Liver (tissue), 9 donors: Measurements from ENCODE around the gene SLC6A8. TPM values are rescaled to one million over a fixed set of nuclear protein-coding genes. Genes with fewer than 3 reads are reported as not detected.

Experiments used
- DNase-seq: peaks from one replicate; pipeline ENCODE4 v3.0.0-alpha.2; 2017; ENCODE audit warnings: low spot score
- H3K27ac ChIP-seq, 2 donors: one replicate each; pipeline ENCODE4 v1.7.0; 2013; ENCODE audit warnings: inconsistent platforms in 2 of 2, low read length in 2 of 2, control low read depth in 1 of 2, low read depth in 1 of 2, mild to moderate bottlenecking in 1 of 2
- H3K27me3 ChIP-seq, 4 donors: one replicate each; pipeline versions ENCODE4 v1.6.1 to v1.7.0; 2013; ENCODE audit warnings: low read length in 3 of 4, inconsistent platforms in 1 of 4, mild to moderate bottlenecking in 1 of 4, moderate library complexity in 1 of 4; ENCODE audit not compliant: control insufficient read depth in 4 of 4, insufficient read depth in 4 of 4
- H3K36me3 ChIP-seq, 4 donors: one replicate each; pipeline versions ENCODE4 v1.6.1 to v1.7.0; 2013; ENCODE audit warnings: low read length in 3 of 4, mild to moderate bottlenecking in 3 of 4, low read depth in 1 of 4, moderate library complexity in 1 of 4; ENCODE audit not compliant: control insufficient read depth in 4 of 4, insufficient read depth in 3 of 4
- H3K4me1 ChIP-seq, 4 donors: one replicate each; pipeline versions ENCODE4 v1.6.1 to v1.7.0; 2013; ENCODE audit warnings: low read length in 3 of 4, mild to moderate bottlenecking in 3 of 4, moderate library complexity in 1 of 4; ENCODE audit not compliant: control insufficient read depth in 4 of 4, insufficient read depth in 4 of 4
- H3K4me3 ChIP-seq, 3 donors: one replicate each; pipeline versions ENCODE4 v1.6.1 to v1.7.0; 2013; ENCODE audit warnings: low read length in 3 of 3, control low read depth in 1 of 3, low read depth in 1 of 3, mild to moderate bottlenecking in 1 of 3
- H3K9ac ChIP-seq, 2 donors: one replicate each; pipeline ENCODE4 v1.7.0; 2013; ENCODE audit warnings: low read length in 2 of 2, mild to moderate bottlenecking in 2 of 2, moderate library complexity in 2 of 2, control low read depth in 1 of 2, low read depth in 1 of 2
- H3K9me3 ChIP-seq, 4 donors: one replicate each; pipeline versions ENCODE4 v1.6.1 to v1.7.0; 2013; ENCODE audit warnings: low read length in 3 of 4; ENCODE audit not compliant: control insufficient read depth in 4 of 4
- EGR1 ChIP-seq, 2 donors: IDR thresholded peaks; 2 replicates each; pipeline ENCODE4 v1.6.1; 2016 to 2018; ENCODE audit warnings: antibody characterized with exemption in 2 of 2, low read depth in 2 of 2
- FOXA1 ChIP-seq: IDR thresholded peaks from 2 replicates; pipeline ENCODE4 v1.6.1; 2016; ENCODE audit warnings: antibody characterized with exemption
- GABPA ChIP-seq, 2 donors: IDR thresholded peaks in 1 of 2; conservative IDR thresholded peaks in 1 of 2; 2 replicates each; pipeline ENCODE4 v1.6.1; 2016; ENCODE audit warnings: antibody characterized with exemption in 2 of 2, mild to moderate bottlenecking in 1 of 2, moderate library complexity in 1 of 2
- HNF4A ChIP-seq, 2 donors: conservative IDR thresholded peaks; 2 replicates each; pipeline ENCODE4 v1.6.1; 2016; ENCODE audit warnings: antibody characterized with exemption in 2 of 2, mild to moderate bottlenecking in 2 of 2
- HNF4G ChIP-seq: IDR thresholded peaks from 2 replicates; pipeline ENCODE4 v1.6.1; 2016; ENCODE audit warnings: antibody characterized with exemption
- JUND ChIP-seq, 2 donors: IDR thresholded peaks; 2 replicates each; pipeline ENCODE4 v1.6.1; 2016; ENCODE audit warnings: antibody characterized with exemption in 2 of 2
- NR2F2 ChIP-seq: IDR thresholded peaks from 2 replicates; pipeline ENCODE4 v1.6.1; 2016; ENCODE audit warnings: antibody characterized with exemption
- RAD21 ChIP-seq, 2 donors: IDR thresholded peaks; 2 replicates each; pipeline ENCODE4 v1.6.1; 2016; ENCODE audit warnings: antibody characterized with exemption in 2 of 2, mild to moderate bottlenecking in 2 of 2
- RXRA ChIP-seq, 2 donors: IDR thresholded peaks; 2 replicates each; pipeline ENCODE4 v1.6.1; 2017 to 2018; ENCODE audit warnings: antibody characterized with exemption in 2 of 2, mild to moderate bottlenecking in 1 of 2
- SP1 ChIP-seq: IDR thresholded peaks from 2 replicates; pipeline ENCODE4 v1.6.1; 2018; ENCODE audit warnings: antibody characterized with exemption, mild to moderate bottlenecking
- YY1 ChIP-seq: IDR thresholded peaks from 2 replicates; pipeline ENCODE4 v1.6.1; 2016; ENCODE audit warnings: antibody characterized with exemption, mild to moderate bottlenecking
- WGBS: extraction: QIAGEN DNeasy Blood & Tissue Kit; methylation state at CpG from one replicate; pipeline ENCODE4 v1.1.7; 2013; 5-methylcytosine and 5-hydroxymethylcytosine counted together
- polyA plus RNA-seq, 2 donors: library from polyadenylated mRNA; stranded (reverse) in 1 of 2; unstranded in 1 of 2; fragments of 200-250 nt in 1 of 2; fragments of >200 nt in 1 of 2; fragmentation: Nextera tagmentation in 1 of 2; extraction: Ambion mirVana in 1 of 2; gene quantifications; one replicate each; pipeline versions ENCODE4 v1.2.1 to v1.2.3, GENCODE V29; 2013 to 2015
- total RNA-seq, 2 donors: library from RNA; depleted of rRNA; stranded (reverse); fragments of >200 nt; gene quantifications; one replicate each; pipeline ENCODE4 v1.2.3, GENCODE V29; 2014
- TF ChIP-seq, protein P1 (sequence below): fragments of 150-350 bp; IDR thresholded peaks from 2 replicates; pipeline ENCODE4 v1.5.1; 2017; ENCODE audit warnings: improper control_type of control experiment, low read depth, low read length; ENCODE audit not compliant: missing input control
- TF ChIP-seq, protein P2 (sequence below): IDR thresholded peaks from 2 replicates; pipeline ENCODE4 v1.6.1; 2016; ENCODE audit warnings: antibody characterized with exemption
- TF ChIP-seq, protein P3 (sequence below): IDR thresholded peaks from 2 replicates; pipeline ENCODE4 v1.6.1; 2016; ENCODE audit warnings: antibody characterized with exemption
- donor health status: healthy.
- donor health status: healthy.
- donor health status: healthy.
- donor health status: healthy.
- donor health status: healthy.

Gene SLC6A8
- total and polyA plus RNA-seq, 4 donors = 0.25 to 44.4 (median 1.4) TPM

DNA sequence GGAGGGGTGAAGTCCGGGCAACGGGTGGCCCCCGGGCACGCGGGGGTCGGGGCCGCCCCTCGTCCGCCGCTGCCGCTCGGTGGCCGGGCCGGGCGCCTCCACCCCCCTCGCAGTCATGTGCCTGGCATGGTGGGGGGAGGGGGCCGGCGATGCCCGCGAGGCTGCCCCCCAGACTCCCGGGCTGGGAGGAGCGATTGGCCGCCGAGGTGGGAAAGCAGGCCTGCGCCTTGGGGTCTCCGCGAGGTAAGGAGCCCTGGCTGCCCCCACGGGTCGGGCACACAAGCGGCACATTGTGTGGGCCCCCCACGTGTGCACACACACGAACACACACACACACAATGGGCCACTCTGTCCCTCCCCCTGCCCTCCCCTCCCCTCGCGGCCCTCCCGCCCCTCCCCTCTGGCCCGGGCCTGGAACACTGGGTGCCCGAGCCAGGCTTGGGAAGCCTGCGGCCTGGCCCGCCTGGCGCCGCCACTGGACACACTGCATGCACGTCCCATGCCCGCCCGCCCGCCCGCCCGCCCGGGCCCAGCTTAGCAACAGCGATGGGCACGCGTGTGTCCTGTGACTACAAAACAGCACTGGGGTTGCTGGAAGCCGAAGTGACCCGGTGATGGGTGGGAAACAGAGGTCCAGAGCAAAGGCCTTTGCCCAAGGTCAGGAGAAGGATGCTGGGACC, 1.3 kb downstream of the SLC6A8 start:
- DNase-seq = no peak
- no peak overlapping the region for H3K9ac ChIP-seq

DNA sequence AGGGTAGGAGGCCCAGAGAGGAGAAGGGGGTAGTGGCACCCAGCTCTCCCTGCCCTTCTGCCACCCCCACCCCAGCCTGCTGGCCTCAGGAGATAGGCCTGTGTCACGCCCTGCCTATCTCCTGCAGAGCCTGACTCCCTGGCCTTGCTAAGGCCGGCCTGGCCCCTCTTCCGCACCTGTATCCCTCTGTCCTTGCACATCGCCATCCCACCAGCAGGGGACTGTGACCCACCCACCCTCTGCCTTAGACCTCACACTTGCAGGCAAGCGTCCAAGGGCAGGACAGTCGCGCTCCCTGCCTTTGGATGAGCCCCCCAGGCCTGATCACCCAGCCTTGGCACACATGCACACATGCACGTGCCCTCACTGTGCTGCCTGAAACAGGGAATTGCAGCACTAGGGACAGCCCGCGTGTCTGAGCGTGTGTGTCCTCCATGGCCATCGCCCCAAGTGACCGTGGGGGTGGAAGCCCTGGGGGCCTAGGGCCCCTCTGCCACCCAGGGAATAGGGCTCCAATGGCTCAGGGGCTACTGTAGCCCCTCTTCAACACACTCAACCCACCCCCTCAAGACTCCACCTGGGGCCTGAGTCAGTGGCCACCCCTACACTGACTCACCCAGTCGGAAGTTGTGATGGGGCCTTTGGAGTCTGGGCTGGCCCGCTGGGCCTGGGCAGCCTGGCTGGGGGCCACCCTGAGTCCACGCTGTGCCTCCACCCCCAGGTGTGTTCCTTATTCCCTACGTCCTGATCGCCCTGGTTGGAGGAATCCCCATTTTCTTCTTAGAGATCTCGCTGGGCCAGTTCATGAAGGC, 2.1 kb downstream of the SLC6A8 start:
- H3K27ac ChIP-seq = no peak overlapping the region
- H3K9me3 ChIP-seq = no peaks in the 10 kb centered on the region
- no peak overlapping the region for H3K9ac ChIP-seq
- WGBS = 92% methylated on average over 19 of the region's 19 CpGs
- H3K36me3 ChIP-seq = no peaks in the 10 kb centered on the region
- no peak overlapping the region for H3K4me3 ChIP-seq
- TF ChIP-seq, protein P1, sequence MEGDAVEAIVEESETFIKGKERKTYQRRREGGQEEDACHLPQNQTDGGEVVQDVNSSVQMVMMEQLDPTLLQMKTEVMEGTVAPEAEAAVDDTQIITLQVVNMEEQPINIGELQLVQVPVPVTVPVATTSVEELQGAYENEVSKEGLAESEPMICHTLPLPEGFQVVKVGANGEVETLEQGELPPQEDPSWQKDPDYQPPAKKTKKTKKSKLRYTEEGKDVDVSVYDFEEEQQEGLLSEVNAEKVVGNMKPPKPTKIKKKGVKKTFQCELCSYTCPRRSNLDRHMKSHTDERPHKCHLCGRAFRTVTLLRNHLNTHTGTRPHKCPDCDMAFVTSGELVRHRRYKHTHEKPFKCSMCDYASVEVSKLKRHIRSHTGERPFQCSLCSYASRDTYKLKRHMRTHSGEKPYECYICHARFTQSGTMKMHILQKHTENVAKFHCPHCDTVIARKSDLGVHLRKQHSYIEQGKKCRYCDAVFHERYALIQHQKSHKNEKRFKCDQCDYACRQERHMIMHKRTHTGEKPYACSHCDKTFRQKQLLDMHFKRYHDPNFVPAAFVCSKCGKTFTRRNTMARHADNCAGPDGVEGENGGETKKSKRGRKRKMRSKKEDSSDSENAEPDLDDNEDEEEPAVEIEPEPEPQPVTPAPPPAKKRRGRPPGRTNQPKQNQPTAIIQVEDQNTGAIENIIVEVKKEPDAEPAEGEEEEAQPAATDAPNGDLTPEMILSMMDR = no peak
- TF ChIP-seq NR2F2 (no peak), EGR1 (IDR thresholded peaks at IDR 0.05; ENCODE audit: low read depth in 2 of 2) (no peak), YY1 (no peak), RXRA (IDR thresholded peaks at IDR 0.05) (no peak), JUND (IDR thresholded peaks at IDR 0.05) (no peak), FOXA1 (no peak)
- TF ChIP-seq, protein P2, sequence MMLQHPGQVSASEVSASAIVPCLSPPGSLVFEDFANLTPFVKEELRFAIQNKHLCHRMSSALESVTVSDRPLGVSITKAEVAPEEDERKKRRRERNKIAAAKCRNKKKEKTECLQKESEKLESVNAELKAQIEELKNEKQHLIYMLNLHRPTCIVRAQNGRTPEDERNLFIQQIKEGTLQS = no peak
- H3K27me3 ChIP-seq = peaks cover 0 to 5% (median 0%) of the 10 kb centered on the region in 4 donors
- H3K4me1 ChIP-seq = peaks cover 0 to 2% (median 0%) of the 10 kb centered on the region in 4 donors
- peak; percentile 61 for DNase-seq

More for the DNA sequence above, 1.3 kb downstream of the SLC6A8 start:
- Histone ChIP-seq H3K27me3 (peaks cover 0 to 5% (median 0%) of the 10 kb centered on the region in 4 donors), H3K36me3 (no peaks in the 10 kb centered on the region), H3K4me1 (peaks cover 0 to 2% (median 0%) of the 10 kb centered on the region in 4 donors), H3K27ac (no peak overlapping the region), H3K4me3 (peak overlapping the region in 1 of 3 donors; percentile 54), H3K9me3 (no peaks in the 10 kb centered on the region)
- 34% methylated on average over 53 of the region's 53 CpGs for WGBS
- no peak for TF ChIP-seq EGR1 (IDR thresholded peaks at IDR 0.05; ENCODE audit: low read depth in 2 of 2)
- no peak for TF ChIP-seq JUND (IDR thresholded peaks at IDR 0.05)
- TF ChIP-seq, protein P1 = no peak
- TF ChIP-seq, protein P2 = no peak
- no peak for TF ChIP-seq RXRA (IDR thresholded peaks at IDR 0.05)
- TF ChIP-seq, protein P3, sequence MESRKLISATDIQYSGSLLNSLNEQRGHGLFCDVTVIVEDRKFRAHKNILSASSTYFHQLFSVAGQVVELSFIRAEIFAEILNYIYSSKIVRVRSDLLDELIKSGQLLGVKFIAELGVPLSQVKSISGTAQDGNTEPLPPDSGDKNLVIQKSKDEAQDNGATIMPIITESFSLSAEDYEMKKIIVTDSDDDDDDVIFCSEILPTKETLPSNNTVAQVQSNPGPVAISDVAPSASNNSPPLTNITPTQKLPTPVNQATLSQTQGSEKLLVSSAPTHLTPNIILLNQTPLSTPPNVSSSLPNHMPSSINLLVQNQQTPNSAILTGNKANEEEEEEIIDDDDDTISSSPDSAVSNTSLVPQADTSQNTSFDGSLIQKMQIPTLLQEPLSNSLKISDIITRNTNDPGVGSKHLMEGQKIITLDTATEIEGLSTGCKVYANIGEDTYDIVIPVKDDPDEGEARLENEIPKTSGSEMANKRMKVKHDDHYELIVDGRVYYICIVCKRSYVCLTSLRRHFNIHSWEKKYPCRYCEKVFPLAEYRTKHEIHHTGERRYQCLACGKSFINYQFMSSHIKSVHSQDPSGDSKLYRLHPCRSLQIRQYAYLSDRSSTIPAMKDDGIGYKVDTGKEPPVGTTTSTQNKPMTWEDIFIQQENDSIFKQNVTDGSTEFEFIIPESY = no peak
- no peak for TF ChIP-seq NR2F2
- TF ChIP-seq HNF4A (conservative IDR thresholded peaks at IDR 0.05) = no peak
- TF ChIP-seq RAD21 (IDR thresholded peaks at IDR 0.05) = no peak
- no peak for TF ChIP-seq FOXA1
- no peak for TF ChIP-seq GABPA (IDR thresholded peaks at IDR 0.05 in 1 of 2, conservative IDR thresholded peaks at IDR 0.05 in 1 of 2)
- no peak for TF ChIP-seq YY1
- no peak for TF ChIP-seq SP1
- no peak for TF ChIP-seq HNF4G
